ENCODE measurements around the gene MIOS.
"Not testable (repeated sequence)": the region's sequence is repeated elsewhere in the genome, so short reads cannot be mapped to it uniquely, and the experiment has no call there.

The MIOS gene

DNA sequence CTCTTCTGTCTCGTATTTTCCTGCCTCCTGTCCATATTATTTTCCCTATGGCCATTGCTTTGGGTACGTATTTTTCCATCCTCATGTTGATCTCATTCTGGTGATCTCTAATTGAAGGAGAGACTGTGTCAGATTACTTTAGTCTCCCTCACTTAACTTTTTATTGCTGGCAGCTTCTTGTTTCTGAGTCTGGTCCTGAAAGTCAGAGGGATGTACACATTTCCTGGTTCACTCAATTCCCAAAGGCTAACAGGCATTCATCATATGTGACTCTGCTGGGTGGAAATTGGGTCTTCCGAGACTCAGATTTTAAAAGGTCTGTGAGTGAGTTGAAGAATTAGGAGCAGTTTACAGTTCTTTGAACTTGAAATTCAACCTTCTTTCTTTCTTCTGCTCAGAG lies 84.8 kb downstream of the MIOS start:
- DNase-seq, result no peak

DNA sequence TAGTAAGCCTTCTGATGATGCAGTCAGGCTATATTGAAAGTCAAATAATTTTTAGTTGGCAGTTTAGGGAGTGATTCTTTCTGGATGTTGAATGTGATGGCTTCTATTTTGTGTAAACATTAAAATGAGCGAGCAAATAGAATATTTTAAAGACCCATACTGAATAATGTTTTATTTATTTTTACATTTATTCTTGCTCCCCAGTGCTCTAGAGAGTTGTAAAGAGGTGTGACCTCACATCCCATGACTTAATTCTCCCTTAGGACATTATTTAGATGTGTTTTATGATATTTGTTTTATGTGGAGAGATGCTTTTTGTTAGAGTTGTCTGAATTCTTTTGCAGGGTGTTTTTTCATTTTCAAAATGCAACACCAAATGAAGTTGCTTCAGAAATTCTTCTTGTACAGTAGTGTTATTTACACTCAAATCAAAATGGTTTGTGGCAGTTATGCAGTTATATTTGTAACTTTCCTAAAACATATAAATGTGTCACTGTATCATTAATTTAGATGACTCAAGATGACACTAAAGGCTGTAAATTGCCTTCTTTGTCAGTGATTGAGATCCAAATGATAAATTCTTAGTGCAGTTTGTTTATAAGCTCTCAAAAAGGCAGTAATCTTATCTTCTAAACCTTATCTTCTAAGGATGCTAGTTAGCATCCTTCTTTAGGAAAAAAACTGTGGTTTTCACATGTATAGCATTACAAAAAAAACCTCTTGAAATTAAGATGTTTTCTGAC lies 86.3 kb downstream of the MIOS start:
- no peak for DNase-seq

DNA sequence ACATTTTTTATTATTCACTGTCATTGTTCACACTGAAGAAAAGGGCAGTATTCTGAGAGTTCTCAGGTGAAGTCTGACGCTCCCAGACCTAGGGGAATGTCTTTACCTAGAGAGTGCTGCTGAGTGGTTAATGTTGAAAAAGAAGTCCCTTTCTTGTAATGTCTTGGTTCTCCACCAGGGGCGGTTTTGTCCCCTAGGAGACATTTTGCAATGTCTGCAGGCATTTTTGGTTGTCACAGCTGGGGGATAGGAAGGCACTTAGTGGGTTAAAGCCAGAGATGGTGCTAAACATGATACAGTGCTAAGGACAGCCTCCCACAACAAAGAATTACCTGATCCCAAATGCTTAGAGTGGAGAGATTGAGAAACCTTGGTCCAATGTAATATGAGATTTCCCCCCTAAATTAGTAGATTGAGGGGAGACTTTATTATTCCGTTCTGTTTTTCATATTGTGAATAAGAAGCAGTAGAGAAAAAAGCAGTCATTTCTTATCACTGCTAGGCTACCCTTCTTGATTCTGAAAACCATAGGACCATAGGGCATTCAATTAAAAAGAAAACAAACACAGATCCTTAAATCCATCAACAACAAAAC lies 87.0 kb downstream of the MIOS start:
- DNase-seq, result no peak

DNA sequence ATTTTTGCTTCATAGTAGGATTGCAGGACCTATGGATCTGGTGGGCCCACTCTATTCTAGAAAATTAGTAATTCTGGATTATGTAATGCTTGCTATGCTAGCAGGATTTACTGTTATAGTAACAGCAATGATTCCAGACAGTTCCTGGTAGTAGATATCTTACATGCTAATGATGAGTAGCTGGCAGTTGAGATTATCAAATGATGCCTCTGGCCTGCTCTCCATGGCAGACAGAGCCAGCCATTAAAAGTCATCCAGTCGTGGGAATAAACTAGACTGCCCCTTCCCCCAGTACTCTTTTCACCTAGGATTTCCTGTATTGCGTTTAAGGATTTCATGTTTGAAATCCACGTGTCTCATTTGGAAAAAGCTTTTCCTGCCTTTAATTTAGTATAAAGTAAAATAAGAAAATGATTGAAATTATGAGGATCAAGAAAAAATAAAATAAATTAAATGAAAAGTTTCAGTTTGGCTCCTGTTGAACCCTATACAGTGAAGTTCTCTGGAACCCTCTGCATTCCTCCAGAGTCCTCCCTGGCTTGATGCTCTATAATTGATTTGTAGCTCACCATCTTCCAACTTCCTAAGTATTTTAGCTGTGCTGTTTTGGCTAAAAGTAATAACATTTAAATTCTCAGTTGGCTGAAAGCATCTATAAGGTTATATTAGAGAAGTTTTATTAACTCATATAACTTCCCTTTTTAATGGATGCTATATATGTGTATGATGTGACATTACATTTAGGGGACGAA lies 88.5 kb downstream of the MIOS start:
- DNase-seq, result no peak

DNA sequence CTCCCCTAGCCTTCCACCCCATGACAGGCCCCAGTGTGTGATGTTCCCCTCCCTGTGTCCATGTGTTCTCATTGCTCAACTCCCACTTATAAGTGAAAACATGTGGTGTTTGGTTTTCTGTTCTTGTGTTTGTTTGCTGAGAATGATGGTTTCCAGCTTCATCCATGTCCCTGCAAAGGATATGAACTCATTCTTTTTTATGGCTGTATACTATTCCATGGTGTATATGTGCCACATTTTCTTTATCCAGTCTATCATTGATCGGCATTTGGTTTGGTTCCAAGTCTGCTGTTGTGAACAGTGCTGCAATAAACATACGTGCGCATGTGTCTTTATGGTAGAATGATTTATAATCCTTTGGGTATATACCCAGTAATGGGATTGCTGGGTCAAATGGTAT lies 89.8 kb downstream of the MIOS start:
- DNase-seq, result not testable (repeated sequence)

Measured in NCI-H2029 (cell line).